HG03025 (cell line): ENCODE data around the gene NOPCHAP1.

ENCODE experiments used
- ATAC-seq: cut with Tn5 transposase; IDR thresholded peaks from one replicate; pipeline ENCODE4 v1.9.1; 2021; ENCODE audit warnings: mild to moderate bottlenecking, moderate library complexity; ENCODE audit not compliant: unreplicated experiment, low FRiP score

The NOPCHAP1 gene

DNA sequence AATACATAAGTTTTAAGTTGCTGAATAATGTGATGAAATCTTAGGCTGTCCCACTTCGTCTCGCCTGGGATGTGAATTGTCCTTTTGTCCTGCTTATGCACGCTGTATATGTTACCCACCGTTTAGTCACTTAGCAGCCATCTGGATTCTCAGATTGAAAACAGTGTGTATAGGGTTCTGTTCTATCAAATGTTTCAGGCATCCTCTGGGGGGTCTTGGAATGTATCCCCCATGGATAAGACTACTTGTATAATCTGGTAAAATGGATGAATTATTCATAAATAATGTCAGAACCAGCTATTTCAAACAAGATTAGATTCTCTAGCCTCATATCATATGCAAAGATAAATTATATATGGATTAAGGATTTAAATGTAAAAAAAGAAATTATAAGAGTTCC lies 29.4 kb downstream of the NOPCHAP1 start:
- ATAC-seq = no peak

DNA sequence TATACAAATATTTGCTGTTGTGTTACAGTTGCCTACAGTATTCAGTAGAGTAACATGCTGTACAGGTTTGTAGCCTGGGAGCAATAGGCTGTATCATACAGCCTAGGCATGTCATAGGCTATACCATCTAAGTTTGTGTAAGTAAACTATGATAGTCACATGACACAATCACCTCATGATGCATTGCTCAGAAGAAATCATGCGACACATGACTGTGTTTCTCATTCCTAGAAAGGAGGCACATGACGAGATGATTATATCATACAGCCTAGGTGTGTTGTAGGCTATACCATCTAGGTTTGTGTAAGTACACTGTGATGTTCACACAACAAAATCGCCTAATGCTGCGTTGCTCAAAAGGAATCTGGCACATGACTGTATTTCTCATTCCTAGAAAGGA lies 31.9 kb downstream of the NOPCHAP1 start:
- no peak for ATAC-seq

DNA sequence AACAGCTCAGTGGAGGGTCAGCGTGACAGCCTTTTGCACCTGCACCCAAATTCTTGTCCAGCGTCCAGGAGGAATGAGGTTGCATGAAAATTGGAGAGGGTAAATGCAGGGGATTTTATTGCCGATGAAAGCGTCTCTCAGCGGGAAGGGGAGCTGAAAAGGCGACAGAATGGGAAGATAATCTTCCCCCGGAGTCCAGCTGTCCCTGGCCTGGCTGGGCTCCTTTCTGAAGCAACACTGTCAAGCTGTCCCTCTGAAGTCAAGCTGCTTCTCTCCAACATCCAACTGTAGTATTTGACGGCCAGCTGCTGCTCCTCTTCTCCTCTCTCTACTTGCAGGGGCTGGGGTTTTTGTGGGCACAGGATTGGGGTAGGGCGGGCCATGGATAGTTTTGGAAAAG lies 32.7 kb downstream of the NOPCHAP1 start:
- ATAC-seq = no peak

DNA sequence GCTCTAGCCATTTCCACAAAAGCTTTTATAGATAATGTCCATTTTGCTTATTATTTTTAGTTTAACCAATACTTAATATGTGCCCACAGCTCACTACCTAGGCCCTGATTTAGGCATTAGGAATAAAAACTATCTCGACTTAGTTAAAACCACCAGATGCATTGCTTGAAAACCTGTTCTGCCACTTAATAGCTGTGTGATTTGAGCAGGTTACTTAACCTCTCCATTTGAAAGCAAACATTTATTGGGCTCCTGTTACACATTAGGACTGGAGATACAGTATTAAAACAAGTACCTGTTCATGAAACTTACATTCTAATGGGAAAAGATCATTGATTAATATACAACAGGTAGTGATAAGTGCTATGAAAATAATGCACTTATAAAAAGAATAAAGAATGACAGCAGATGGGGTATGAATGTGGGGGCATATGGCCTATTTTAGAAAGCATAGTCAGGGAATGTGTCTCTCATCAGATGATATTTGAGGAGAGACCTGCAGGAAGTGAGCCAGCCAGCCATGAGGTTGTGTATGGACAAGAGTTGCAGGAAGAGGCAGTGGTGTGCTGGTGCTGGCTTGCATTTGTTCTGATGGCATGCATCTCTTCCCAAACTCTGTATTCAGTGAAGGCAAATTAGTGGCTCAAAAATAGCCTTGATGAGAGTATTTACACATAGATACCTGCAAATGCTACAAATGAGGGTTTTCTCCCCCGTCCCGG lies 34.3 kb downstream of the NOPCHAP1 start:
- no peak for ATAC-seq

DNA sequence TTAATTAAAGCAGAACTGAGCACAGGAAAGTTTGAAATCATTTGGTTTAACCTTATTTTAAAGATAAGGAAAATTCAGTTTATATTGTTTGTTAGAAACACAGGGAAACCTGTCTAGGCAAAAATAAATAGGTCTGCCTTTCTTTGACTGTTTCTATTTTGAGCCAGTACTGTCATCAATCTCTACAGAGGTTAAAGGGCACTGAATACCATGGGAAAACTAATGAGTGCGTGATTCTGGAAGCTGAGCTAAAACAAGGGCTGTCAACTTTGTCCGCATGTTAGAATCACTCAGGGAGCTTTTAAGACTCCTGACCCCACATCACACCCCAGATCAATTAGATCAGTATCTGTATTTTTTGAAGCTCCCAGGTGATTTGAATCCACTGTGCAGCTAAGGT lies 38.8 kb downstream of the NOPCHAP1 start:
- ATAC-seq = no peak

DNA sequence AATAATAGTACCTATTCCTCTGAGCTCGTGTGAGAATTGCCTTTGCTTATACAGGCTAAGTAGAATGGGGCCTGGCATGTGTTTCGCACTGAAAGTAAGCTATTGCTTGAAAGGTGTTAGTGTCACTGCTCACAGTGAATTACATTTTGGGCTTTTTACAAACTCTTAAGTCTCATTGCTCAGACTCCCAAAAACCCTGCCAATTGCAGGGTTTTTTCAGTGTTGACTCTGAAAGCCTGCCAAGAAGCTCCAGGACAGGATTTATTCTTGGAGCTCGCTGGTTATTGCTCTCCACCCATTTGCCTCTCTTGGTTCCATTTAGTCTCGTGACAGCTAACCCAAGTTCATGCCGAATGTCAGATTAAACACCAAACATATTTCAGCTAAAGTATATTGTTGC lies 39.8 kb downstream of the NOPCHAP1 start:
- ATAC-seq = no peak

DNA sequence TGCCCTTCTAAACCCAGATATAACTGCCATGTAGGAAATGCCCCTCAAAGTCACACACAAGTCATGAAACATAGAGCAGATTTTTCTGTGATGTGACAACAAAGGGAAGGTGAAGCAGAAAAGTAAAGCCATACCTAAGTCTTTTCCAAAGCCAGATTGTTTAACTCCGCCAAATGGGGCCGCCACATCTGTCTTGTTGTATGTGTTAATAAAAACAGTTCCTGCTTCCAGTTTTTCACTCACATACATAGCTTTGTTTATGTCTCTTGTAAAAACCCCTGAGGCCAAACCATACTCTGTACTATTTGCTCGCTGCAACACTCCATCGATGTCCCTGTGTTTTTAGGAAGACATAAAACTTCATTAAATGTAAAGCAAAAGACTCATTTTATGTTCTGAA lies 40.3 kb downstream of the NOPCHAP1 start:
- ATAC-seq = no peak

DNA sequence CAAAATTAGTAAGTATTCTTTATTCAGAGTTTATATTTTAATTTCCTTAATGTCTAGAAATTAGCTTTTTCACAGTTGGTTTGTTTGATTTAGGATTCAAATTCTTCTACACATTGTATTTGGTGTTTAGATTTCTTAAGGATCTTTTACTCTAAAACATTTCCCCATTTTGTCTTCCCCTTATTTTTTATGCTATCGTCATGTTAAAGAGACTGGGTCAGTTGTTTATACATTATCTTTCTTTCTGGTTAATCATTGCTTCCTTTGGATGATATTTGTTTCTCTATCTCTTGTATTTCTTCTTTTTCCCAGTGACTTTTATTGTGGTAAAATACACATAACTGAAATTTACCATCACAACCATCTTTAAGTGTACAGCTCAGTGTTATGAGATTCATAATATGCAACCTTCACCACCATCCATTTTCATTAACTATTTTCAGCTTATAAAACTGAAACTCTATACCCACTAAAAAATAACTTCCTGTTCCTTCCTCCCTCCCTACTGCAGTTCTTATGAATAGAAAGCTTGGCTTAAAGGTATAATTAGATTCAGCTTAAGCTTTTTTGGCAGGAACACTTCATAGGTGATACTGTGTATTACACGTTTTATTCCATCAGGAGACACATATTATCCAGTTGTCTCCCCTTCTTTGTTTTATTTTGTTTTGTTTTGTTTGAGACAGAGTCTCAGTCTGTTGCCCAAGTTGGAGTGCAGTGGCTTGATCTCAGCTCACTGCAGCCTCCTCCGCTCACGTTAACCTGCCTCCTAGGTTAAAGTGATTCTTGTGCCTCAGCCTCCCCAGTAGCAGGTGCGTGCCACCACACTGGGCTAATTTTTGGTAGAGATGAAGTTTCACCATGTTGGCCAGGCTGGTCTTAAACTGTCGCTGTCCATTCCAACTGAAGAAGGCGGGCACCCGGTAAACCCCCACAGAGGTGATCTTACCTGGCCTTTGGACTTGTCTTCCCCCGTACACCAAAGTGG lies 45.0 kb downstream of the NOPCHAP1 start:
- ATAC-seq = peak; percentile 84

DNA sequence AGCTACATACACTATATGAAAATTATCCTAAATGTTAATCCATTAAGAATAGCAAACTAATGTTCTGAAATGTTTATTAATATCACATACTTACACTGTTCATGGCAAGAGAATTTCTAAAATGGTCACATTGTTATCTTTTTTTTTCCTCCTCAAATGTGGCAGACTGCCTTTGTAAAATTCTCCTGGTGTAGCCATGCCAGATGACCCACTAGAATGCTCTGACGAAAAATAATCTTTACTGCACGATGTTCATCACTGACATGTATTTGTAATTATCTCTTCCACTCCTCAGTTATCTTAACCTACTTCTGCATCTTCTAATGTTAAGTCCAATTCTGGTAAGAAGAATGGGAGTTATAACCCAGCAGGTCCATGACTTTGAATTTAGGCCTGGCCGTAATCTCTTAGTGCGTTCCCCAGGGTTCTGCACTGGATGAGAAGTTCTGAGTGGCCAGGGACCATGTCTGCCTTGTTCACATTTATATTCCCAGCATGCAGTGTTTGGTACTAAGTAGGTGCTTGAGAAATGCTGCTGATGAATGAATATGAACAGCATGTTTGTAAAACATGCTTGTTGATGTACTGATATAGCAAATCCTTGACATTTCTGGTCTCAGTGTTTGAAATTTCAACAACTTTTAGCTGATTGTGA lies 46.7 kb downstream of the NOPCHAP1 start:
- ATAC-seq = no peak

DNA sequence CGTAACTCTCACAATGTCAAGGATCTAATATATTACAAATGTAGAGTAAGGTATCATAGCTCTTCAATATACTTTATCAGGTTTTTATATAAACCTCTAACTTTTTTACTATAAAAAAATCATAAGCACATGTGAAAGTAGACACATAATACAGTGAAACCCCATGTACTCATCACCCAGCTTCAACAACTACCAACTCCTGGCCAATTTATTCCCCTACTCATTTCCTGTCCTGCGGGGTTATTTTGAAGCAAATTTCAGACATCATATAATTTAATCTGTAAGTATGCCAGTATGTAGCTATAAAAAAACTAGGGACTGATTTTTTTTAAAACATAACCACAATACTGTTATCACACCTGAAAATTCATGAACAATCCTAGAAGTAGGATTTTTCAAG lies 47.7 kb downstream of the NOPCHAP1 start:
- ATAC-seq = no peak
